Osteoblast (primary cell): Measurements from ENCODE around the gene SMAD5. TPM values are rescaled to one million over a fixed set of nuclear protein-coding genes. Genes with fewer than 3 reads are reported as not detected.

ENCODE experiments used
- DNase-seq: peaks from one replicate; pipeline ENCODE4 v3.0.0; 2011; ENCODE audit warnings: low spot score, mixed read lengths; ENCODE audit not compliant: insufficient read length; ENCODE audit errors: missing footprints
- H2AFZ ChIP-seq: 2 replicates; pipeline ENCODE4 v1.6.0; 2011; ENCODE audit warnings: mild to moderate bottlenecking, low read length
- H3K27ac ChIP-seq: 2 replicates; pipeline ENCODE4 v1.5.1; 2011; ENCODE audit warnings: mild to moderate bottlenecking, low read depth, low read length, moderate library complexity
- H3K27me3 ChIP-seq: 2 replicates; pipeline ENCODE4 v1.6.0; 2012; ENCODE audit warnings: mild to moderate bottlenecking, control low read depth, inconsistent platforms, low read length, moderate library complexity; ENCODE audit not compliant: insufficient read depth
- H3K36me3 ChIP-seq: 2 replicates; pipeline ENCODE4 v1.5.1; 2011; ENCODE audit warnings: mild to moderate bottlenecking, low read length, control low read depth, moderate library complexity; ENCODE audit not compliant: insufficient read depth
- H3K4me1 ChIP-seq: 2 replicates; pipeline ENCODE4 v1.5.1; 2011; ENCODE audit warnings: mild to moderate bottlenecking, low read length, control low read depth, moderate library complexity; ENCODE audit not compliant: insufficient read depth
- H3K4me2 ChIP-seq: 2 replicates; pipeline ENCODE4 v1.6.0; 2011; ENCODE audit warnings: mild to moderate bottlenecking, low read length; ENCODE audit not compliant: insufficient read depth
- H3K4me3 ChIP-seq: fragments of 200-600 bp; sonication (generic); 3 replicates; pipeline ENCODE4 v1.5.1; 2012; ENCODE audit warnings: mild to moderate bottlenecking, low read length, inconsistent platforms; ENCODE audit not compliant: insufficient read depth
- H3K79me2 ChIP-seq: 2 replicates; pipeline ENCODE4 v1.6.0; 2012; ENCODE audit warnings: mild to moderate bottlenecking, low read length, control low read depth, inconsistent platforms; ENCODE audit not compliant: insufficient read depth
- H3K9me3 ChIP-seq: 2 replicates; pipeline ENCODE4 v1.5.1; 2011; ENCODE audit warnings: low read depth, low read length, control low read depth
- H4K20me1 ChIP-seq: 2 replicates; pipeline ENCODE4 v1.6.0; 2012; ENCODE audit warnings: mild to moderate bottlenecking, low read length, control low read depth; ENCODE audit not compliant: insufficient read depth
- CTCF ChIP-seq: IDR thresholded peaks from 2 replicates; pipeline ENCODE4 v1.5.1; 2011; ENCODE audit warnings: mild to moderate bottlenecking, low read depth, low read length, moderate library complexity; ENCODE audit errors: extremely low read depth
- total RNA-seq: library from RNA; depleted of rRNA; stranded (reverse); fragments of >200 nt; gene quantifications from 2 replicates; pipeline ENCODE4 v1.2.3, GENCODE V29; 2012

SMAD5 gene
- total RNA-seq, 1 donor = 58.6 TPM

- TF ChIP-seq CTCF = no peak
These were observed 4.2 kb upstream of the SMAD5 start for GRCh38 chr5:136128481-136128880.

GRCh38 chr5:136129445-136129844, 3.2 kb upstream of the SMAD5 start:
- H4K20me1 ChIP-seq = peaks cover 6% of the 10 kb centered on the region
- H3K4me1 ChIP-seq = peaks cover 10% of the 10 kb centered on the region
- H3K4me3 ChIP-seq = no peak overlapping the region
- no peak overlapping the region for H3K27ac ChIP-seq
- no peak for DNase-seq
- no peak for TF ChIP-seq CTCF
- no peak overlapping the region for H3K4me2 ChIP-seq
- no peaks in the 10 kb centered on the region for H3K9me3 ChIP-seq
- H3K27me3 ChIP-seq = peaks cover 20% of the 10 kb centered on the region
- no peaks in the 10 kb centered on the region for H3K36me3 ChIP-seq
- H2AFZ ChIP-seq = no peak overlapping the region
- peaks cover 24% of the 10 kb centered on the region for H3K79me2 ChIP-seq

More at GRCh38 chr5:136128481-136128880, 4.2 kb upstream of the SMAD5 start:
- Histone ChIP-seq H3K9me3 (no peaks in the 10 kb centered on the region), H3K4me3 (no peak overlapping the region), H4K20me1 (peaks cover 1% of the 10 kb centered on the region), H3K4me1 (peaks cover 8% of the 10 kb centered on the region), H3K4me2 (no peak overlapping the region), H3K27ac (no peak overlapping the region), H3K36me3 (no peaks in the 10 kb centered on the region), H2AFZ (no peak overlapping the region), H3K79me2 (peaks cover 14% of the 10 kb centered on the region), H3K27me3 (peaks cover 20% of the 10 kb centered on the region)
- DNase-seq = no peak

- no peak overlapping the region for H3K27ac ChIP-seq
- H3K36me3 ChIP-seq = no peaks in the 10 kb centered on the region
- H3K27me3 ChIP-seq = peaks cover 15% of the 10 kb centered on the region
- H2AFZ ChIP-seq = no peak overlapping the region
- peaks cover 18% of the 10 kb centered on the region for H4K20me1 ChIP-seq
- peaks cover 18% of the 10 kb centered on the region for H3K4me1 ChIP-seq
- DNase-seq = no peak
- H3K79me2 ChIP-seq = peaks cover 35% of the 10 kb centered on the region
- no peak overlapping the region for H3K4me3 ChIP-seq
- no peak overlapping the region for H3K4me2 ChIP-seq
- TF ChIP-seq CTCF = no peak
- no peaks in the 10 kb centered on the region for H3K9me3 ChIP-seq
These were observed 2.1 kb upstream of the SMAD5 start for GRCh38 chr5:136130581-136130980.

- H3K36me3 ChIP-seq = no peaks in the 10 kb centered on the region
- TF ChIP-seq CTCF = no peak
- H3K4me2 ChIP-seq = peak overlapping the region; percentile 86
- DNase-seq = no peak
- H3K27me3 ChIP-seq = peaks cover 15% of the 10 kb centered on the region
- H4K20me1 ChIP-seq = peaks cover 33% of the 10 kb centered on the region
- H2AFZ ChIP-seq = peak overlapping the region; percentile 92
- H3K79me2 ChIP-seq = peaks cover 50% of the 10 kb centered on the region
- no peaks in the 10 kb centered on the region for H3K9me3 ChIP-seq
- H3K27ac ChIP-seq = peak overlapping the region; percentile 86
- peak overlapping the region; percentile 84 for H3K4me3 ChIP-seq
- peaks cover 18% of the 10 kb centered on the region for H3K4me1 ChIP-seq
These were observed 558 bp upstream of the SMAD5 start for GRCh38 chr5:136132087-136132486.
